K562 (cell line): ENCODE data around the gene IDUA. TPM values are rescaled to one million over a fixed set of nuclear protein-coding genes. Genes with fewer than 3 reads are reported as not detected.
A peak's percentile ranks its signal among the peaks of the same experiment; 100 is the strongest.

Source experiments
- ATAC-seq: fragments of 200-7000 bp; cut with Tn5 transposase; 3 replicates; pipeline ENCODE4 v1.9.1; 2020; ENCODE audit warnings: moderate library complexity
- BruUV-seq: library from RNA; stranded (reverse); fragments of 400-500 nt; replicated peaks from 2 replicates; lab custom pipeline; 2021; lab: Mats Ljungman, UMichigan
- CTCF ChIA-PET: fragments of 300-600 bp; formaldehyde crosslinking; extraction: SDS; loops from one replicate; lab custom pipeline; 2021; ENCODE audit warnings: low intra/inter-chr PET ratio; lab: Yijun Ruan, JAX
- POLR2A ChIA-PET: fragments of 300-600, 350-650 bp; sonication (Branson Sonifier 250); formaldehyde crosslinking; extraction: SDS; loops from one replicate; lab custom pipeline; 2021; ENCODE audit warnings: antibody characterized with exemption, inconsistent platforms; lab: Yijun Ruan, JAX
- DNase-seq, 4 experiments: peaks; one replicate each; pipeline versions ENCODE4 v3.0.0 to v3.0.0-alpha.2; 2011 to 2018; ENCODE audit warnings: low spot score in 3 of 4, mixed read lengths in 3 of 4; ENCODE audit errors: extremely low read depth in 1 of 4
- FAIRE-seq: peaks from 2 replicates; lab custom pipeline; 2011; peaks lifted over from hg19 to GRCh38; lab: Jason Lieb, UNC
- H2AFZ ChIP-seq: 2 replicates; pipeline ENCODE4 v1.6.0; 2011; ENCODE audit warnings: low read depth, low read length, control low read depth, inconsistent platforms
- H3K27ac ChIP-seq: fragments of 200-600 bp; 3 replicates; pipeline ENCODE4 v1.8.0; 2011; ENCODE audit warnings: low read depth, mild to moderate bottlenecking, control low read depth, inconsistent platforms, low read length, moderate library complexity, mixed read lengths; ENCODE audit errors: extremely low read depth
- H3K27me3 ChIP-seq, 2 experiments: fragments of 300-600 bp in 1 of 2; 2 replicates in 1 of 2; 3 replicates in 1 of 2; pipeline versions ENCODE4 v1.6.0 to v1.8.0; 2011; ENCODE audit warnings: inconsistent platforms in 2 of 2, low read length in 2 of 2, mild to moderate bottlenecking in 1 of 2, mixed read lengths in 1 of 2, moderate library complexity in 1 of 2; ENCODE audit not compliant: control insufficient read depth in 2 of 2, insufficient read depth in 2 of 2
- H3K36me3 ChIP-seq: fragments of 300-600 bp; 3 replicates; pipeline ENCODE4 v1.8.0; 2011; ENCODE audit warnings: mild to moderate bottlenecking, low read length, inconsistent platforms; ENCODE audit not compliant: control insufficient read depth, insufficient read depth
- H3K4me1 ChIP-seq, 2 experiments: fragments of 200-600 bp in 1 of 2; replicated peaks in 1 of 2; 2 replicates in 1 of 2; 3 replicates in 1 of 2; pipeline versions ENCODE4 v1.5.1 to v1.8.0; 2011; ENCODE audit warnings: inconsistent platforms in 2 of 2, low read length in 2 of 2, mild to moderate bottlenecking in 1 of 2, mixed read lengths in 1 of 2, moderate library complexity in 1 of 2; ENCODE audit not compliant: control insufficient read depth in 2 of 2, insufficient read depth in 2 of 2
- H3K4me2 ChIP-seq: 2 replicates; pipeline ENCODE4 v1.6.1; 2011; ENCODE audit warnings: low read length, control low read depth, inconsistent platforms, mixed read lengths; ENCODE audit not compliant: insufficient read depth
- H3K4me3 ChIP-seq: fragments of 200-600 bp; sonication (generic), shearing (Covaris generic); 2 replicates; pipeline ENCODE4 v1.5.1; 2016; ENCODE audit warnings: control low read depth, inconsistent platforms
- H3K79me2 ChIP-seq: fragments of 200-600 bp; 3 replicates; pipeline ENCODE4 v1.8.0; 2011; ENCODE audit warnings: low read length, inconsistent platforms; ENCODE audit not compliant: control insufficient read depth, insufficient read depth
- H3K9ac ChIP-seq, 2 experiments: 2 replicates each; pipeline versions ENCODE4 v1.6.0 to v1.6.1; 2011; ENCODE audit warnings: low read depth in 2 of 2, low read length in 2 of 2, control low read depth in 1 of 2, inconsistent platforms in 1 of 2, mild to moderate bottlenecking in 1 of 2, mixed read lengths in 1 of 2; ENCODE audit not compliant: insufficient read depth in 1 of 2
- H3K9me1 ChIP-seq: one replicate; pipeline ENCODE4 v1.6.0; 2011; ENCODE audit warnings: inconsistent platforms, mild to moderate bottlenecking, low read length, moderate library complexity; ENCODE audit not compliant: control insufficient read depth, insufficient read depth
- H3K9me3 ChIP-seq: replicated peaks from 2 replicates; pipeline ENCODE4 v1.5.1; 2011; ENCODE audit warnings: low read depth, low read length, inconsistent platforms; ENCODE audit not compliant: control insufficient read depth, insufficient read depth
- H4K20me1 ChIP-seq: replicated peaks from 2 replicates; pipeline ENCODE4 v1.6.1; 2011; ENCODE audit warnings: low read length, inconsistent platforms, mixed read lengths; ENCODE audit not compliant: control insufficient read depth, insufficient read depth
- ASH1L ChIP-seq: fragments of 450-650 bp; IDR thresholded peaks from 2 replicates; pipeline ENCODE4 v1.6.1; 2018; ENCODE audit warnings: borderline replicate concordance, mild to moderate bottlenecking, low read depth; ENCODE audit not compliant: partially characterized antibody
- BMI1 ChIP-seq: fragments of 150-350 bp; IDR thresholded peaks from 2 replicates; pipeline ENCODE4 v1.6.1; 2014; ENCODE audit warnings: low read length
- CHCHD3 ChIP-seq: fragments of 250-450 bp; sonication (Bioruptor Pico); IDR thresholded peaks from 2 replicates; pipeline ENCODE4 v2.1.2; 2022; ENCODE audit warnings: mild to moderate bottlenecking
- COPS2 ChIP-seq: fragments of 450-650 bp; conservative IDR thresholded peaks from 2 replicates; pipeline ENCODE4 v1.6.1; 2016; ENCODE audit warnings: mild to moderate bottlenecking, moderate library complexity
- FOS ChIP-seq: IDR thresholded peaks from 3 replicates; pipeline ENCODE4 v1.6.1; 2011; ENCODE audit not compliant: insufficient read length; ENCODE audit errors: extremely low read depth
- FOXP1 ChIP-seq: sonication (generic); formaldehyde crosslinking; IDR thresholded peaks from 2 replicates; pipeline ENCODE4 v1.8.0; 2022; ENCODE audit warnings: mild to moderate bottlenecking, missing genetic modification reagents
- HDAC1 ChIP-seq, 2 experiments: fragments of 450-650 bp; IDR thresholded peaks; 2 replicates each; pipeline ENCODE4 v1.6.1; 2016 to 2017; ENCODE audit warnings: inconsistent platforms in 1 of 2, mild to moderate bottlenecking in 1 of 2, moderate library complexity in 1 of 2
- KAT8 ChIP-seq: fragments of 450-650 bp; IDR thresholded peaks from 2 replicates; pipeline ENCODE4 v1.6.1; 2016; ENCODE audit warnings: low read depth, mild to moderate bottlenecking
- L3MBTL2 ChIP-seq: fragments of 450-650 bp; IDR thresholded peaks from 2 replicates; pipeline ENCODE4 v1.6.1; 2016; ENCODE audit warnings: mild to moderate bottlenecking, moderate library complexity
- NFIX ChIP-seq: fragments of 250-450 bp; sonication (Bioruptor Pico); IDR thresholded peaks from 2 replicates; pipeline ENCODE4 v1.4.0; 2020; ENCODE audit warnings: low read depth, mild to moderate bottlenecking, moderate library complexity
- NONO ChIP-seq, 2 experiments: fragments of 200-400 bp in 1 of 2; fragments of 450-650 bp in 1 of 2; formaldehyde crosslinking in 1 of 2; IDR thresholded peaks; 2 replicates each; pipeline ENCODE4 v1.6.1; 2017; ENCODE audit warnings: low read depth in 2 of 2, mild to moderate bottlenecking in 2 of 2, moderate library complexity in 2 of 2, low read length in 1 of 2
- NRF1 ChIP-seq, 2 experiments: fragments of 450-650 bp; IDR thresholded peaks in 1 of 2; conservative IDR thresholded peaks in 1 of 2; 2 replicates each; pipeline ENCODE4 v1.6.1; 2014; ENCODE audit warnings: mild to moderate bottlenecking in 2 of 2
- PHF20 ChIP-seq: fragments of 450-650 bp; IDR thresholded peaks from 2 replicates; pipeline ENCODE4 v1.6.1; 2018; ENCODE audit not compliant: partially characterized antibody
- RB1 ChIP-seq: fragments of 450-650 bp; IDR thresholded peaks from 2 replicates; pipeline ENCODE4 v1.6.1; 2017; ENCODE audit warnings: low read depth, mild to moderate bottlenecking
- RBFOX2 ChIP-seq: fragments of 200-400 bp; formaldehyde crosslinking; IDR thresholded peaks from 2 replicates; pipeline ENCODE4 v1.6.1; 2017; ENCODE audit warnings: low read depth, mild to moderate bottlenecking, low read length, moderate library complexity
- TFAM ChIP-seq: fragments of 250-450 bp; sonication (Bioruptor Pico); conservative IDR thresholded peaks from 2 replicates; pipeline ENCODE4 v1.5.0; 2021; ENCODE audit warnings: mild to moderate bottlenecking, moderate library complexity
- ZBED1 ChIP-seq: IDR thresholded peaks from 2 replicates; pipeline ENCODE4 v1.6.1; 2014
- ZNF143 ChIP-seq: sonication (generic); formaldehyde crosslinking; IDR thresholded peaks from 2 replicates; pipeline ENCODE4 v1.9.0; 2022; ENCODE audit warnings: mild to moderate bottlenecking, missing genetic modification reagents
- WGBS: fragments of 100-300 bp; shearing (Covaris generic); methylation state at CpG from one replicate; pipeline ENCODE4 v1.1.6; 2016; ENCODE audit warnings: low coverage, mixed read lengths; ENCODE audit not compliant: insufficient coverage; ENCODE audit errors: missing lambda C conversion rate; 5-methylcytosine and 5-hydroxymethylcytosine counted together
- in situ Hi-C: fragments of 300-500 bp; cut with MboI; formaldehyde crosslinking; loops from 4 replicates; pipeline ENCODE4 v1.15.0; 2018; ENCODE audit warnings: inconsistent platforms, mixed read lengths
- intact Hi-C: fragments of 100-400 bp; cut with micrococcal nuclease; formaldehyde crosslinking; loops from 2 replicates; pipeline ENCODE4 v1.14.2; 2022
- polyA plus RNA-seq, 8 experiments: library from polyadenylated mRNA; depleted of rRNA in 4 of 8; stranded (reverse) in 5 of 8; unstranded in 3 of 8; fragments of >200 nt; fragmentation: Nextera tagmentation in 2 of 8; fragmentation: Illumina TruSeq in 1 of 8; extraction: Ambion mirVana in 2 of 8; extraction: Trizol in 1 of 8; gene quantifications; 2 replicates each; pipeline versions ENCODE4 v1.2.1 to v1.2.3, GENCODE V29; 2011 to 2014; ENCODE audit warnings: inconsistent platforms in 1 of 8, missing spikeins in 1 of 8
- total RNA-seq, 7 experiments: library from RNA; depleted of rRNA in 6 of 7; stranded (reverse); fragments of >200 nt in 6 of 7; fragmentation: Illumina TruSeq in 2 of 7; extraction: Trizol in 2 of 7; gene quantifications; 2 replicates each; pipeline versions ENCODE4 v1.2.1 to v1.2.3, GENCODE V29; 2011 to 2021; ENCODE audit warnings: low replicate concordance in 1 of 7
- TF ChIP-seq, protein P1 (sequence below): sonication (generic); formaldehyde crosslinking; IDR thresholded peaks from 2 replicates; pipeline ENCODE4 v1.8.0; 2022; ENCODE audit warnings: mild to moderate bottlenecking, missing genetic modification reagents

IDUA gene
- total and polyA plus RNA-seq, 9 of the 15 experiments (the other 6 are each of a cell fraction or from before 2014, with no cell fraction given), result 0.04 to 16.1 (median 1.2) TPM

GRCh38 chr4:972651-973424, 14.0 kb upstream of the IDUA start:
- ATAC-seq (peak; percentile 48), FAIRE-seq (no peak), DNase-seq (peak in 3 of 4 experiments; percentile 43 to 75 (median 74))
- intact Hi-C loops, result loop anchor here (2.0 kb wide), 1 partner anchor 42 kb away; no protein-coding TSS in a partner anchor
- H3K36me3 ChIP-seq, result peaks cover 3% of the 10 kb centered on the region; the same call in 1 of the 3 replicates
- peak overlapping the region; percentile 51; the same call in 2 of the 3 replicates for H3K27ac ChIP-seq
- H3K27me3 ChIP-seq, result no peaks in the 10 kb centered on the region
- H3K4me2 ChIP-seq, result peak overlapping the region; percentile 79
- no peaks in the 10 kb centered on the region for H3K9me3 ChIP-seq
- H3K4me1 ChIP-seq, result peaks cover 0 to 67% of the 10 kb centered on the region in 2 experiments; a peak in 4 of 5 replicates
- H2AFZ ChIP-seq, result 0 out of 2 replicates have a peak overlapping the region, but pooled peaks have one; percentile 45
- peaks cover 10% of the 10 kb centered on the region; the same call in 2 of the 3 replicates for H3K79me2 ChIP-seq
- 4% methylated on average over 51 of the region's 65 CpGs for WGBS
- peak overlapping the region; percentile 79 for H3K4me3 ChIP-seq
- CTCF ChIA-PET, result no interaction called here
- no peaks in the 10 kb centered on the region; the same call in 1 of the 2 replicates for H4K20me1 ChIP-seq
- POLR2A ChIA-PET, result interaction anchor here (0.9 kb wide), 1 partner anchor 14 kb away, joined by 3 read pairs; the partner anchor contains the start of gene IDUA
- no peaks in the 10 kb centered on the region for H3K9me1 ChIP-seq
- peak overlapping the region; percentile 64 to 95; a peak in 3 of 4 replicates for H3K9ac ChIP-seq
- BruUV-seq, result TSS peak; percentile 46
- in situ Hi-C loops, result no loop called here
- no peak for TF ChIP-seq TFAM (CRISPR knock-in tag)
- TF ChIP-seq NONO (IDR thresholded peaks at IDR 0.05; ENCODE audit: low read depth in 2 of 2, low read length in 1 of 2), result no peak
- no peak for TF ChIP-seq KAT8
- no peak for TF ChIP-seq FOS
- no peak for TF ChIP-seq BMI1
- TF ChIP-seq NFIX (CRISPR knock-in tag), result no peak
- no peak for TF ChIP-seq ASH1L
- peak; percentile 7 for TF ChIP-seq PHF20
- no peak for TF ChIP-seq HDAC1 (IDR thresholded peaks at IDR 0.05)
- TF ChIP-seq, protein P1, sequence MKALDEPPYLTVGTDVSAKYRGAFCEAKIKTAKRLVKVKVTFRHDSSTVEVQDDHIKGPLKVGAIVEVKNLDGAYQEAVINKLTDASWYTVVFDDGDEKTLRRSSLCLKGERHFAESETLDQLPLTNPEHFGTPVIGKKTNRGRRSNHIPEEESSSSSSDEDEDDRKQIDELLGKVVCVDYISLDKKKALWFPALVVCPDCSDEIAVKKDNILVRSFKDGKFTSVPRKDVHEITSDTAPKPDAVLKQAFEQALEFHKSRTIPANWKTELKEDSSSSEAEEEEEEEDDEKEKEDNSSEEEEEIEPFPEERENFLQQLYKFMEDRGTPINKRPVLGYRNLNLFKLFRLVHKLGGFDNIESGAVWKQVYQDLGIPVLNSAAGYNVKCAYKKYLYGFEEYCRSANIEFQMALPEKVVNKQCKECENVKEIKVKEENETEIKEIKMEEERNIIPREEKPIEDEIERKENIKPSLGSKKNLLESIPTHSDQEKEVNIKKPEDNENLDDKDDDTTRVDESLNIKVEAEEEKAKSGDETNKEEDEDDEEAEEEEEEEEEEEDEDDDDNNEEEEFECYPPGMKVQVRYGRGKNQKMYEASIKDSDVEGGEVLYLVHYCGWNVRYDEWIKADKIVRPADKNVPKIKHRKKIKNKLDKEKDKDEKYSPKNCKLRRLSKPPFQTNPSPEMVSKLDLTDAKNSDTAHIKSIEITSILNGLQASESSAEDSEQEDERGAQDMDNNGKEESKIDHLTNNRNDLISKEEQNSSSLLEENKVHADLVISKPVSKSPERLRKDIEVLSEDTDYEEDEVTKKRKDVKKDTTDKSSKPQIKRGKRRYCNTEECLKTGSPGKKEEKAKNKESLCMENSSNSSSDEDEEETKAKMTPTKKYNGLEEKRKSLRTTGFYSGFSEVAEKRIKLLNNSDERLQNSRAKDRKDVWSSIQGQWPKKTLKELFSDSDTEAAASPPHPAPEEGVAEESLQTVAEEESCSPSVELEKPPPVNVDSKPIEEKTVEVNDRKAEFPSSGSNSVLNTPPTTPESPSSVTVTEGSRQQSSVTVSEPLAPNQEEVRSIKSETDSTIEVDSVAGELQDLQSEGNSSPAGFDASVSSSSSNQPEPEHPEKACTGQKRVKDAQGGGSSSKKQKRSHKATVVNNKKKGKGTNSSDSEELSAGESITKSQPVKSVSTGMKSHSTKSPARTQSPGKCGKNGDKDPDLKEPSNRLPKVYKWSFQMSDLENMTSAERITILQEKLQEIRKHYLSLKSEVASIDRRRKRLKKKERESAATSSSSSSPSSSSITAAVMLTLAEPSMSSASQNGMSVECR (CRISPR knock-in tag), result peak; percentile 66; the same call in 1 of the 2 replicates
- TF ChIP-seq RB1, result 0 out of 2 replicates have a peak, but pooled peaks have one; percentile 17
- TF ChIP-seq ZNF143 (CRISPR knock-in tag), result no peak
- no peak for TF ChIP-seq COPS2
- TF ChIP-seq NRF1 (conservative IDR thresholded peaks at IDR 0.05 in 1 of 2, IDR thresholded peaks at IDR 0.05 in 1 of 2), result peak in 1 of 2 experiments; percentile 18; a peak in 1 of 4 replicates
- peak; percentile 55 for TF ChIP-seq L3MBTL2
- peak; percentile 53; the same call in 1 of the 2 replicates for TF ChIP-seq FOXP1 (CRISPR knock-in tag)
- TF ChIP-seq RBFOX2, result 0 out of 2 replicates have a peak, but pooled peaks have one; percentile 18
- no peak for TF ChIP-seq CHCHD3 (CRISPR knock-in tag)
- TF ChIP-seq ZBED1, result no peak
